IMR-90 (cell line): ENCODE results near the gene ADCY5. TPM values are rescaled to one million over a fixed set of nuclear protein-coding genes. Genes with fewer than 3 reads are reported as not detected.

Experiments used
- CEBPB ChIP-seq: IDR thresholded peaks from 2 replicates; pipeline ENCODE4 v1.6.1; 2012; ENCODE audit warnings: low read depth, low read length, improper control_type of control experiment
- ELK1 ChIP-seq: fragments of 150-350 bp; IDR thresholded peaks from 2 replicates; pipeline ENCODE4 v1.6.1; 2016; ENCODE audit warnings: low read depth, mild to moderate bottlenecking, low read length, moderate library complexity, borderline replicate concordance
- FOS ChIP-seq: fragments of 150-350 bp; IDR thresholded peaks from 2 replicates; pipeline ENCODE4 v1.6.1; 2016; ENCODE audit warnings: low read depth, low read length
- MAFK ChIP-seq: IDR thresholded peaks from 2 replicates; pipeline ENCODE4 v1.6.1; 2012; ENCODE audit warnings: low read depth, low read length, improper control_type of control experiment
- RAD21 ChIP-seq: IDR thresholded peaks from 2 replicates; pipeline ENCODE4 v1.6.1; 2012; ENCODE audit warnings: low read length, improper control_type of control experiment
- polyA plus RNA-seq, 3 experiments: library from polyadenylated mRNA; depleted of rRNA; stranded (reverse); fragments of >200 nt; gene quantifications; 2 replicates each; pipeline ENCODE4 v1.2.3, GENCODE V29; 2012; ENCODE audit warnings: low replicate concordance in 1 of 3
- total RNA-seq: library from RNA; depleted of rRNA; stranded (reverse); fragments of >200 nt; gene quantifications from 2 replicates; pipeline ENCODE4 v1.2.3, GENCODE V29; 2012

Gene ADCY5
- total and polyA plus RNA-seq, 2 of the 4 experiments (the other 2 are of a cell fraction) = 0.14 to 0.18 TPM

GRCh38 chr3:123328851-123329635, 119.8 kb downstream of the ADCY5 start (continued):
- TF ChIP-seq ELK1 (no peak), CEBPB (no peak), RAD21 (peak; percentile 84), MAFK (no peak), FOS (no peak)
